ENCODE measurements around the gene NUBPL. TPM values are rescaled to one million over a fixed set of nuclear protein-coding genes. Genes with fewer than 3 reads are reported as not detected.

The NUBPL gene
- polyA plus RNA-seq, 1 donor (not counting 4 experiments of a cell fraction or from before 2014, with no cell fraction given) = 18.8 TPM

DNA sequence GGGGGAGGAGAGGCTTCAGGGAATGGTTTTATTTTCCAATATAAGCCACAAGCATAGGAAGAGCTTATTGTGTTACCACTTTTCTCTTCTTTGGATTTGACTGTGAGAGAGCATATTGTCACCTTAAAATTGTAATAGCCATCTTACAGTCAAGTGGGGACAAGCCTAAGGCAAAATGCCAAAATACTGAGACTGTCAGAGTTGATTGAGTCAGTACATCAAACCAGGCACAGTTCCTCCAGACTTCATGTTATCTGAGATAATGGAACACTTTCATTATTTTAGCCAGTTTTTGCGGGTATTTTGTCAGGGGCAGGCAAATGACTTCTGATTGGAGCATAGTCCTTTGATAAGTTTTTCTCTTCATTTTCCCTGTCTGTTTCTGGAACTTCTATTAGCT lies 19.5 kb upstream of the NUBPL start:
- Histone ChIP-seq H4K20me1 (ENCODE audit: control insufficient read depth, extremely low read depth, insufficient read depth, low read length) (no peaks in the 10 kb centered on the region), H3K4me2 (ENCODE audit: control insufficient read depth, extremely low read depth, insufficient read depth, low read depth, low read length) (peak overlapping the region; percentile 56), H2AFZ (ENCODE audit: control insufficient read depth, low read length) (peak overlapping the region; percentile 65), H3K4me1 (ENCODE audit: control insufficient read depth, extremely low read depth, insufficient read depth, low read length) (peaks cover 8% of the 10 kb centered on the region), H3K27ac (ENCODE audit: control insufficient read depth, insufficient read depth, low read length) (no peak overlapping the region), H3K36me3 (ENCODE audit: control insufficient read depth in 2 of 2, extremely low read depth in 1 of 2, insufficient read depth in 2 of 2, low read length in 2 of 2) (no peaks in the 10 kb centered on the region), H3K9ac (ENCODE audit: control insufficient read depth, extremely low read depth, insufficient read depth, low read length) (no peak overlapping the region), H3K79me2 (ENCODE audit: control insufficient read depth, insufficient read depth, low read length) (no peaks in the 10 kb centered on the region), H3K9me3 (ENCODE audit: control insufficient read depth, low read depth, low read length) (no peaks in the 10 kb centered on the region), H3K4me3 (ENCODE audit: control insufficient read depth in 2 of 3, extremely low read depth in 1 of 3, insufficient read depth in 2 of 3, low read depth in 1 of 3, low read length in 3 of 3) (no peak overlapping the region), H3K27me3 (ENCODE audit: control insufficient read depth, extremely low read depth, insufficient read depth, low read length) (no peaks in the 10 kb centered on the region), H3K9me1 (ENCODE audit: control insufficient read depth, extremely low read depth, insufficient read depth, low read length) (no peaks in the 10 kb centered on the region)
- TF ChIP-seq, protein P1, sequence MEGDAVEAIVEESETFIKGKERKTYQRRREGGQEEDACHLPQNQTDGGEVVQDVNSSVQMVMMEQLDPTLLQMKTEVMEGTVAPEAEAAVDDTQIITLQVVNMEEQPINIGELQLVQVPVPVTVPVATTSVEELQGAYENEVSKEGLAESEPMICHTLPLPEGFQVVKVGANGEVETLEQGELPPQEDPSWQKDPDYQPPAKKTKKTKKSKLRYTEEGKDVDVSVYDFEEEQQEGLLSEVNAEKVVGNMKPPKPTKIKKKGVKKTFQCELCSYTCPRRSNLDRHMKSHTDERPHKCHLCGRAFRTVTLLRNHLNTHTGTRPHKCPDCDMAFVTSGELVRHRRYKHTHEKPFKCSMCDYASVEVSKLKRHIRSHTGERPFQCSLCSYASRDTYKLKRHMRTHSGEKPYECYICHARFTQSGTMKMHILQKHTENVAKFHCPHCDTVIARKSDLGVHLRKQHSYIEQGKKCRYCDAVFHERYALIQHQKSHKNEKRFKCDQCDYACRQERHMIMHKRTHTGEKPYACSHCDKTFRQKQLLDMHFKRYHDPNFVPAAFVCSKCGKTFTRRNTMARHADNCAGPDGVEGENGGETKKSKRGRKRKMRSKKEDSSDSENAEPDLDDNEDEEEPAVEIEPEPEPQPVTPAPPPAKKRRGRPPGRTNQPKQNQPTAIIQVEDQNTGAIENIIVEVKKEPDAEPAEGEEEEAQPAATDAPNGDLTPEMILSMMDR (optimal IDR thresholded peaks at IDR 0.05 in 1 of 3, IDR thresholded peaks at IDR 0.05 in 1 of 3, conservative IDR thresholded peaks at IDR 0.05 in 1 of 3; ENCODE audit: extremely low read depth in 1 of 3, insufficient read depth in 2 of 3, low read length in 3 of 3) = no peak
- TF ChIP-seq EZH2 (IDR thresholded peaks at IDR 0.05; ENCODE audit: low read length) = no peak
- dilution Hi-C loops (cut with MboI; ENCODE audit: extremely low pct_ligation_motif_present, low sequenced_read_pairs) = no loop called here
- DNase-seq (ENCODE audit: low read depth, low spot score) = no peak
- peak; percentile 55 for FAIRE-seq

DNA sequence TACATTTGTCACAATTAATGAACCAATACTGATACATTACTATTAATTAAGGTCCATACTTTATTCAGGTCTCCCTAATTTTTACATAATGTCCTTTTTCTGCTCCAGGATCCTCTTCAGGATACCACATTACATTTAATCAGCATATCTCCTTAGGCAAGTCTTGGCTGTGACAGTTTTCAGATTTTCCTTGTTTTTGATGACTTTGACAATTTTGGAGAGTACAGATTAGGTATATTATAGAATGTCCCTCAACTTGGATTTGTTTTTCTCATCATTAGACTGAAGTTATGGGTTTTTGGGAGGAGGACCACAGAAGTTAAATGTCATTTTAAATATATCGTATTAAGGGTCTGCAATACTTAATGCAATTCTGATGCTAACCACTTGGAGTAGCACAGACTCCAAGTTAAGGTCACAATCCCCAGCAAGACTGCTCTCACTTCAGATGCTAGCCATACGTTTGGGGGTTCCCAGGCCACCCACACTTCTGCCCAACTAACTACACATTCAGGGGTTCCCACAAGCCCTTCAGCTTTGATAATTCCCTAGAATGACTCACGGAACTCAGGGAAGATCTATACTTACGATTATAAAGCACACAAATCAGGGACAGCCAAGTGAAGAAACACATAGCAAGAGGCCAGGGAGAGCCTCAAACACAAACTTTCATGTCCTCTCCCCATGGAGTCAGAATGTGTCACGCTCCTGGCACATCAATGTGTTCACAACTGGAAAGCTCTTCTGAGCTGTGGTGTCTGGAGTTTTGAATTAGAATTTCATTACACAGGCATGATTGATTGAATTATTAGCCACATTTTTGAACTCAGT lies 17.0 kb upstream of the NUBPL start:
- no peak for DNase-seq (ENCODE audit: low read depth, low spot score)

More for the DNA sequence above, 17.0 kb upstream of the NUBPL start:
- Histone ChIP-seq H3K27ac (ENCODE audit: control insufficient read depth, insufficient read depth, low read length) (no peak overlapping the region), H3K9me1 (ENCODE audit: control insufficient read depth, extremely low read depth, insufficient read depth, low read length) (no peaks in the 10 kb centered on the region), H3K4me3 (ENCODE audit: control insufficient read depth in 2 of 3, extremely low read depth in 1 of 3, insufficient read depth in 2 of 3, low read depth in 1 of 3, low read length in 3 of 3) (no peak overlapping the region), H3K9me3 (ENCODE audit: control insufficient read depth, low read depth, low read length) (no peaks in the 10 kb centered on the region), H3K4me1 (ENCODE audit: control insufficient read depth, extremely low read depth, insufficient read depth, low read length) (peaks cover 8% of the 10 kb centered on the region), H3K4me2 (ENCODE audit: control insufficient read depth, extremely low read depth, insufficient read depth, low read depth, low read length) (no peak overlapping the region), H3K9ac (ENCODE audit: control insufficient read depth, extremely low read depth, insufficient read depth, low read length) (no peak overlapping the region), H3K36me3 (ENCODE audit: control insufficient read depth in 2 of 2, extremely low read depth in 1 of 2, insufficient read depth in 2 of 2, low read length in 2 of 2) (no peaks in the 10 kb centered on the region), H3K27me3 (ENCODE audit: control insufficient read depth, extremely low read depth, insufficient read depth, low read length) (no peaks in the 10 kb centered on the region), H2AFZ (ENCODE audit: control insufficient read depth, low read length) (no peak overlapping the region), H3K79me2 (ENCODE audit: control insufficient read depth, insufficient read depth, low read length) (no peaks in the 10 kb centered on the region), H4K20me1 (ENCODE audit: control insufficient read depth, extremely low read depth, insufficient read depth, low read length) (no peaks in the 10 kb centered on the region)
- no peak for TF ChIP-seq EZH2 (IDR thresholded peaks at IDR 0.05; ENCODE audit: low read length)
- TF ChIP-seq, protein P1 (optimal IDR thresholded peaks at IDR 0.05 in 1 of 3, IDR thresholded peaks at IDR 0.05 in 1 of 3, conservative IDR thresholded peaks at IDR 0.05 in 1 of 3; ENCODE audit: extremely low read depth in 1 of 3, insufficient read depth in 2 of 3, low read length in 3 of 3) = peak in 2 of 3 experiments; percentile 11 to 18
- dilution Hi-C loops (cut with MboI; ENCODE audit: extremely low pct_ligation_motif_present, low sequenced_read_pairs) = no loop called here
- FAIRE-seq = no peak
